Thoracic aorta (tissue), 2 donors: ENCODE measurements around the gene FSCN2. TPM values are rescaled to one million over a fixed set of nuclear protein-coding genes. Genes with fewer than 3 reads are reported as not detected.

Experiments
- ATAC-seq: fragments of 150-250 bp; one replicate; pipeline ENCODE4 v1.8.0; 2017; ENCODE audit warnings: low read depth; ENCODE audit not compliant: insufficient number of reproducible peaks, low FRiP score
- DNase-seq: peaks from one replicate; pipeline ENCODE4 v3.0.0-alpha.2; 2020; ENCODE audit warnings: low spot score
- H3K27ac ChIP-seq, 2 donors: fragments of 200-600 bp; sonication (generic); 1 replicate in 1 of 2; 2 replicates in 1 of 2; pipeline ENCODE4 v1.5.1; 2016; ENCODE audit warnings: mild to moderate bottlenecking in 2 of 2, moderate library complexity in 2 of 2
- H3K27me3 ChIP-seq: fragments of 200-600 bp; sonication (generic); replicated peaks from 2 replicates; pipeline ENCODE4 v1.6.0; 2016; ENCODE audit warnings: mild to moderate bottlenecking; ENCODE audit not compliant: insufficient read depth
- H3K36me3 ChIP-seq: fragments of 200-600 bp; sonication (generic); one replicate; pipeline ENCODE4 v1.5.1; 2016
- H3K4me1 ChIP-seq, 2 donors: fragments of 200-600 bp; sonication (generic); 1 replicate in 1 of 2; 2 replicates in 1 of 2; pipeline versions ENCODE4 v1.5.1 to v1.6.0; 2016; ENCODE audit warnings: low read depth in 2 of 2, mild to moderate bottlenecking in 1 of 2; ENCODE audit not compliant: control insufficient read depth in 1 of 2
- H3K4me3 ChIP-seq: fragments of 200-600 bp; sonication (generic); 2 replicates; pipeline ENCODE4 v1.5.1; 2016; ENCODE audit warnings: mild to moderate bottlenecking
- H3K9me3 ChIP-seq: fragments of 200-600 bp; sonication (generic); 2 replicates; pipeline ENCODE4 v1.5.1; 2016
- total RNA-seq, 2 donors: library from RNA; depleted of rRNA; stranded (reverse); fragments of >200 nt; gene quantifications; one replicate each; pipeline versions ENCODE4 v1.1.0 to v1.2.3, GENCODE V29; 2016
- TF ChIP-seq, protein P1 (sequence below): fragments of 200-600 bp; sonication (generic); IDR thresholded peaks from one replicate; pipeline ENCODE4 v1.5.1; 2019; ENCODE audit warnings: antibody characterized with exemption

Gene FSCN2
- total RNA-seq, 2 donors from 2014 or later: 4.2 to 9.2 TPM

DNA sequence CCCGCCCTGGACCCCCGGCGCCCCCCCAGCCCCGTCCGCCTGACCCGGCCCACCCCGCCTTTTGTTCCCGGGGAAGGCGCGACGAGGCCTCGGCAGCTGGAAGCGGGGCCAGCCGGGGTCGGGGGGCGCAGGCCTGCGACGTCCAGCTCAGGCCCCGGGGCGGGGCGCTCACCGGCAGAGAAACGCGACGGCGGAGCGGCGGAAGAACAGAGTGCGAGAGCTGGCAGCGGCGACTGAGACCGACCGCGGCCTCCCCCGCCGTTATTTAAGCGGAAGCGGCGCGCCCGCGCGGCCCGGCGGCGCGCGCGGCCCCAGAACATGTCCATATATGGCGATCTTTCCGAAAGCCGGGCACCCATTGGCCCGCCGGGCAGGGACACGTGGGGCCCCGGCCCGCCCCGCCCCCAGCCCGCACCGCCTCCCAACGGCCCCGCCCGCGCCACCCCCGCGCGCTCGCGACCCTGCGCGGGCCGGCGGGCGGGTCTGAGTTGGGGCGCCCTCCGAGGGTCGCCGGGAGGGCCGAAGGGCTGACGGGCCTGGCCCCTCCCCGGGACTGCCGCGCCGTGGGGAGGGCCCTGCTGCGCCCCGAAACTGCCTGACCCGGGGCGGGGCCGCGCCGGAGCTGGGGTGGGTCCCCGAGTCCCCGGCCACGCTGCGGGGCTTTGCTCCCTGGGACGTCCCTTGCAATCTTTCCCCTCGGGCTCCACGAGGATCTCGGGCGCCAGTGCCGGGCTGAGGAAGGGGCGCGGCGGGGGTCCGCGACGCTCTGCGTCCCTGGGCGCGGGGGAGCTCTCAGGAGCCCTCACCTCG, 15.4 kb upstream of the FSCN2 start, which contains the start of gene ACTG1:
Gene ACTG1 (minus strand): TSS at position 238 of the 810 bp plus-strand sequence. CDS start 445 bp downstream, outside the sequence.
- Histone ChIP-seq H3K4me1 (peaks cover 23 to 24% of the 10 kb centered on the region in 2 donors), H3K36me3 (peaks cover 39% of the 10 kb centered on the region), H3K27me3 (no peaks in the 10 kb centered on the region), H3K27ac (peak within 1 kb of the TSS; percentile 99 to 100), H3K9me3 (no peaks in the 10 kb centered on the region), H3K4me3 (peak within 1 kb of the TSS; percentile 99)
- ATAC-seq: peak; percentile 62
- no peak for DNase-seq
- TF ChIP-seq, protein P1, sequence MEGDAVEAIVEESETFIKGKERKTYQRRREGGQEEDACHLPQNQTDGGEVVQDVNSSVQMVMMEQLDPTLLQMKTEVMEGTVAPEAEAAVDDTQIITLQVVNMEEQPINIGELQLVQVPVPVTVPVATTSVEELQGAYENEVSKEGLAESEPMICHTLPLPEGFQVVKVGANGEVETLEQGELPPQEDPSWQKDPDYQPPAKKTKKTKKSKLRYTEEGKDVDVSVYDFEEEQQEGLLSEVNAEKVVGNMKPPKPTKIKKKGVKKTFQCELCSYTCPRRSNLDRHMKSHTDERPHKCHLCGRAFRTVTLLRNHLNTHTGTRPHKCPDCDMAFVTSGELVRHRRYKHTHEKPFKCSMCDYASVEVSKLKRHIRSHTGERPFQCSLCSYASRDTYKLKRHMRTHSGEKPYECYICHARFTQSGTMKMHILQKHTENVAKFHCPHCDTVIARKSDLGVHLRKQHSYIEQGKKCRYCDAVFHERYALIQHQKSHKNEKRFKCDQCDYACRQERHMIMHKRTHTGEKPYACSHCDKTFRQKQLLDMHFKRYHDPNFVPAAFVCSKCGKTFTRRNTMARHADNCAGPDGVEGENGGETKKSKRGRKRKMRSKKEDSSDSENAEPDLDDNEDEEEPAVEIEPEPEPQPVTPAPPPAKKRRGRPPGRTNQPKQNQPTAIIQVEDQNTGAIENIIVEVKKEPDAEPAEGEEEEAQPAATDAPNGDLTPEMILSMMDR: no peak

DNA sequence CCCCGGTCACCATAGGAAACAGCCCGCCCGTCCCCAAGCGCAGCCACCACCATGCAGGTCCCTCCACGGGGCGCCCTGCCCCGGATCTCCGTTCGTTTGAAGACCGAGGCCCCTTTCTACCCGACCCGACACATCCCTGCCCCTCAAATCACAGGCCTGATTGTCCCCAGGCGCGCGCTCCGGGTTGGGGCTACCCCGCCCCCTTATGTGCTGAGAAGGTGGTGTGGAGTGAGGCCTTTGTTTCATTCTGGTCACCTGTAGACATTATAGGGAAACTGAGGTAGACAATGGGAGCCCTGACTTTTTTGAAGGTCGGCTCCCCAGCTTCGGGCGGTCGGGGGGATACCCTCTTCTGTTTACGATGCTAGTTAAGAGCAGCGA, 14.8 kb upstream of the FSCN2 start:
- Histone ChIP-seq H3K4me1 (peaks cover 26 to 30% of the 10 kb centered on the region in 2 donors), H3K4me3 (peak overlapping the region; percentile 99), H3K36me3 (peaks cover 39% of the 10 kb centered on the region), H3K27me3 (no peaks in the 10 kb centered on the region), H3K27ac (peak overlapping the region; percentile 99 to 100), H3K9me3 (no peaks in the 10 kb centered on the region)
- no peak for ATAC-seq
- TF ChIP-seq, protein P1: no peak
- DNase-seq: no peak

DNA sequence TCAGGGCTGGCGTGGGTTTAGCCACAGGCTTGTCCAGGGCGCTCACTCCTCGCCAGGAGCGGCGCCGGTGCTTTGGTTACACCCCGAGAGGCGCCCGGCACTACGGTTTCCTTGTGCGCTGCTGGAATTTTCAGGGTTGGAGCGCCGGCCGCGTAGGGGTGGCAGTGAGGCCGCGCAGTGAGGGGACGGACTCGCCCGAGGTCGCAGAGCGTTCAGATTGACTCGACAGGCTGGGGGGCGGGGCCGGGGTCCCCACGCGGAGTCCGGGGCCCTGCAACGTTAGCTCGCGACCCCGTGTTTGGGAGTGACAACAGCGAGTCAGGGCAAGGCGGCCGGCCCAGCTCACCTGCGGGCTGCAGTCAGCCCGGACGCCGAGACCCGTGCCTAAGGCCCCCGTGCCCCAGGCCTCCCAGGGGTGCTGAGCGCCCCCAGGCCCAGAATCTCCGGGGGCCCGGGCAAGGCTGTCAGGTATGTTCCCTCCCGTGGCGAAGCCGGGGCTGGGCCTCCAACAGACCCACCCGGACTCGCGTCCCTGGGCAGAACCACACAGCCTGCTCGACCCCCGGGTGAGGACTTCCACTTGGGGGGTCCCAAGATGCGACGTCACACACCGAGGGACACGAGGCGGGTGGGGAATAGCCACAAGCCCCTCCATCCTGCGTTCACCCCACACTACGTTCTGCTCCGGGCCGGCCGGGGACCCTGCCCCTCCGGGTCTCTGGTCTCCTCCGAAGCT, 14.3 kb upstream of the FSCN2 start:
- Histone ChIP-seq H3K27ac (peak overlapping the region; percentile 99 to 100), H3K4me3 (peak overlapping the region; percentile 99), H3K9me3 (no peaks in the 10 kb centered on the region), H3K36me3 (peaks cover 33% of the 10 kb centered on the region), H3K4me1 (peaks cover 31 to 33% of the 10 kb centered on the region in 2 donors), H3K27me3 (no peaks in the 10 kb centered on the region)
- TF ChIP-seq, protein P1: no peak
- DNase-seq (no peak), ATAC-seq (no peak)

DNA sequence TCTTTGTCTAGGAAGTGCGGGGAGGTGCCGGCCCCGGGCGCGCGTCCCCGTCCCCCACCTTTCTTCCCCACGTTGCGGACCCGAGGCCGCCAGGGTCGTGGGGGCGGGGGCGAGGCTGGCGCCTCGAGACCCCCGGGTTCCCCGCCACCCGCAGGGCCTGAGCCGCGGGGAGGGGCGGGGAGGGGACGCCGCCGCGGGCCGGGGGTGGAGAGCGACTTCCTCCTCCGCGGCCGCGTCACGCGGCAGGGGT, 13.8 kb upstream of the FSCN2 start:
- H3K27ac ChIP-seq: peak overlapping the region; percentile 99 to 100

More for the DNA sequence above, 13.8 kb upstream of the FSCN2 start:
- peaks cover 33 to 36% of the 10 kb centered on the region in 2 donors for H3K4me1 ChIP-seq
- H3K9me3 ChIP-seq: no peaks in the 10 kb centered on the region
- ATAC-seq (no peak), DNase-seq (no peak)
- H3K27me3 ChIP-seq: no peaks in the 10 kb centered on the region
- peak overlapping the region; percentile 99 for H3K4me3 ChIP-seq
- TF ChIP-seq, protein P1: no peak
- peaks cover 28% of the 10 kb centered on the region for H3K36me3 ChIP-seq
